Activated B cell treated with CpG ODN at 0.5 μM for 24 hours (primary cell): ENCODE results near the gene LPAR3. TPM values are rescaled to one million over a fixed set of nuclear protein-coding genes. Genes with fewer than 3 reads are reported as not detected.

Experiments
- ATAC-seq: fragments of 200-7000 bp; cut with Tn5 transposase; one replicate; pipeline ENCODE4 v1.10.0; 2021; ENCODE audit warnings: low read depth, mild to moderate bottlenecking, moderate library complexity
- CTCF ChIA-PET: fragments of 350-600 bp; sonication (Branson Sonifier 250); formaldehyde crosslinking; loops from one replicate; lab custom pipeline; 2021; ENCODE audit warnings: antibody characterized with exemption; lab: Charles Lee
- POLR2A ChIA-PET: fragments of 350-600 bp; sonication (Branson Sonifier 250); formaldehyde crosslinking; loops from one replicate; lab custom pipeline; 2021; ENCODE audit warnings: antibody characterized with exemption; lab: Charles Lee
- DNase-seq: peaks from one replicate; pipeline ENCODE4 v3.0.0; 2022
- H3K27ac Mint-ChIP-seq: one replicate; pipeline ENCODE4 v1.8.0; 2020; ENCODE audit warnings: mixed read lengths
- H3K27me3 Mint-ChIP-seq: one replicate; pipeline ENCODE4 v1.8.0; 2021; ENCODE audit warnings: mixed read lengths
- H3K36me3 Mint-ChIP-seq: one replicate; pipeline ENCODE4 v1.8.0; 2021; ENCODE audit warnings: low read depth, mixed read lengths
- H3K4me1 Mint-ChIP-seq: one replicate; pipeline ENCODE4 v1.8.0; 2021; ENCODE audit warnings: mixed read lengths
- H3K4me3 Mint-ChIP-seq: one replicate; pipeline ENCODE4 v1.8.0; 2020; ENCODE audit warnings: mild to moderate bottlenecking, mixed read lengths
- H3K9me3 Mint-ChIP-seq: one replicate; pipeline ENCODE4 v1.8.0; 2020; ENCODE audit warnings: mixed read lengths
- intact Hi-C: fragments of 100-400 bp; cut with micrococcal nuclease; formaldehyde crosslinking; loops from one replicate; pipeline ENCODE4 v1.15.1; 2024
- total RNA-seq: library from RNA; stranded (reverse); gene quantifications from 2 replicates; pipeline ENCODE4 v1.2.3, GENCODE V29; 2022
- TF ChIP-seq, protein P1 (sequence below): fragments of 200-600 bp; IDR thresholded peaks from one replicate; pipeline ENCODE4 v1.8.0; 2022; ENCODE audit warnings: antibody characterized with exemption, mild to moderate bottlenecking

The LPAR3 gene
- total RNA-seq, 1 donor from 2014 or later, result 0.62 TPM

DNA sequence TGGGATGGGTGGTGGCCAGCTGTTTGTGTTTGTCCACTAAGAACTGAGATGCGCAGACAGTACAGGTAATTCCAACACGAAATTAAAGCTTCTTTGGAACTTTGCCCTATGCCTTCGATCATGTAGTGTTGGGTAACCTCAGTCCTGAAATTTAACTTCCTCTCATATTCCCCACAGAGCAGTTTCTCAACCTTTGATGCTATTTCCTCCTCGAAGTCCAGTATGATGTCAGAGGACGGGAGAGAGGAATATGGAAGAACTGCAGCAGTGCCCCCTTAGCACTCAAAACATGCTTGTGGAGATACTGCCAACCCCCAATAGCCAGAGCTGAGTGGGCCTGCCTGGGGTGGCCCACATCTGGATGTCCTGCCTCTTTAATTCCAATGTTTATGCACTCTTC is 3.6 kb downstream of the LPAR3 start:
- Mint-ChIP-seq H3K9me3 (no peaks in the 10 kb centered on the region), H3K4me1 (peaks cover 8% of the 10 kb centered on the region), H3K27me3 (peaks cover 24% of the 10 kb centered on the region), H3K36me3 (no peaks in the 10 kb centered on the region), H3K4me3 (no peak overlapping the region), H3K27ac (no peak overlapping the region)
- ATAC-seq (no peak), DNase-seq (no peak)
- CTCF ChIA-PET, result no interaction called here
- intact Hi-C loops, result no loop called here
- TF ChIP-seq, protein P1, sequence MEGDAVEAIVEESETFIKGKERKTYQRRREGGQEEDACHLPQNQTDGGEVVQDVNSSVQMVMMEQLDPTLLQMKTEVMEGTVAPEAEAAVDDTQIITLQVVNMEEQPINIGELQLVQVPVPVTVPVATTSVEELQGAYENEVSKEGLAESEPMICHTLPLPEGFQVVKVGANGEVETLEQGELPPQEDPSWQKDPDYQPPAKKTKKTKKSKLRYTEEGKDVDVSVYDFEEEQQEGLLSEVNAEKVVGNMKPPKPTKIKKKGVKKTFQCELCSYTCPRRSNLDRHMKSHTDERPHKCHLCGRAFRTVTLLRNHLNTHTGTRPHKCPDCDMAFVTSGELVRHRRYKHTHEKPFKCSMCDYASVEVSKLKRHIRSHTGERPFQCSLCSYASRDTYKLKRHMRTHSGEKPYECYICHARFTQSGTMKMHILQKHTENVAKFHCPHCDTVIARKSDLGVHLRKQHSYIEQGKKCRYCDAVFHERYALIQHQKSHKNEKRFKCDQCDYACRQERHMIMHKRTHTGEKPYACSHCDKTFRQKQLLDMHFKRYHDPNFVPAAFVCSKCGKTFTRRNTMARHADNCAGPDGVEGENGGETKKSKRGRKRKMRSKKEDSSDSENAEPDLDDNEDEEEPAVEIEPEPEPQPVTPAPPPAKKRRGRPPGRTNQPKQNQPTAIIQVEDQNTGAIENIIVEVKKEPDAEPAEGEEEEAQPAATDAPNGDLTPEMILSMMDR, result no peak
- POLR2A ChIA-PET, result no interaction called here

DNA sequence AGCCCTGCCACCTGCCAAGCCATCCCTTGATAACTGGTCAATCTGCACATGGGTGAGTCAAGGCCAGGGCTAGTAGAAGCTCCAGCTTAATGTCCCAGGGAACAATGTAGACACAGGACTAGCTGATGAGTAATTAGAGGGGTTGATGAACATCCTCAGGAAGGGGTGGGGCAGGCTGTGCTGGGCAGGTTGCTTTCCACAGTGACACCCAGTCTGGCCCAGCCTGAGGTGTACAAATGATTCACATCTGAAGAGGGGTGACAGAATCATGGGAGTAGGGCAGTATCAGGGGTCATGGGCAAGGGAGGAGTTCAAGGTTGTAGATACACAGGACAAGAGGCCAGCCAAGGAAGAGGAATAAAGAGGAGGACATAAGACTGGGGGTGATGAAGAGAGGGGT is 4.3 kb downstream of the LPAR3 start:
- CTCF ChIA-PET, result no interaction called here
- Mint-ChIP-seq H3K27me3 (peaks cover 17% of the 10 kb centered on the region), H3K4me1 (peaks cover 6% of the 10 kb centered on the region), H3K4me3 (no peak overlapping the region), H3K27ac (no peak overlapping the region), H3K9me3 (no peaks in the 10 kb centered on the region), H3K36me3 (no peaks in the 10 kb centered on the region)
- POLR2A ChIA-PET, result no interaction called here
- no peak for ATAC-seq
- intact Hi-C loops, result no loop called here
- no peak for DNase-seq
- TF ChIP-seq, protein P1, result no peak

DNA sequence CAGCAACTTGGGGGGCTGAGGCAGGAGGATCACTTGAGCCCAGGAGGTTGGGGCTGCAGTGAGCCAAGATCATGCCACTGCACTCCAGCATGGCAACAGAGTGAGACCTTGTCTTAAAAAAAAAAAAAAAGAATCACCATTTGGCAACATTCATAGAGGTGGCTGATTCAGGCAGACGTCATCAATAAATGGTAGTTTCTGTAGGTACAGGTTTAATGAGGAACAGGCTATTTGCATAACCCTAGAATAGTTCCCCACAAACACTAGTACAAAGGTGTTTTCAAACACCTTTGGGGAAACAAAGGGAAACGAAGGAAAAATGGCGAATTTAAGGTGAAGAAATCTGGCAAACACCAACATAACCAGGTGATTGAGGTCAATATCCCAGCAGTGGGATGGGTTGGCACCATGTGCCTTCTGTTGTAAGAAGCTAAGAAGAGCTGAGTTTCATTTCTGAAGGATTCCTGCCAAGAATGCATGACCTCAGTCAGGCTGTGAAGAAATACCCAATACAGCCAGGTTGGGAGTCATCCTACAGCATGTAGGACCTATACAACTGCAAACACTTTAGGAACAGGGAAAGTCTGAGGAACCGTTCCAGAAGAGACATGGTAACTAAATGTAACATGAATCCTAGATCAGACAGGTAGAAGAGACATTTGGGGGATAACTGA is 5.6 kb downstream of the LPAR3 start:
- POLR2A ChIA-PET, result no interaction called here
- intact Hi-C loops, result no loop called here
- CTCF ChIA-PET, result no interaction called here
- TF ChIP-seq, protein P1, result no peak
- DNase-seq (no peak), ATAC-seq (no peak)
- H3K4me3 Mint-ChIP-seq, result no peak overlapping the region
- no peak overlapping the region for H3K27ac Mint-ChIP-seq
- H3K9me3 Mint-ChIP-seq, result no peaks in the 10 kb centered on the region
- H3K4me1 Mint-ChIP-seq, result peaks cover 2% of the 10 kb centered on the region
- H3K27me3 Mint-ChIP-seq, result peaks cover 14% of the 10 kb centered on the region
- H3K36me3 Mint-ChIP-seq, result no peaks in the 10 kb centered on the region

DNA sequence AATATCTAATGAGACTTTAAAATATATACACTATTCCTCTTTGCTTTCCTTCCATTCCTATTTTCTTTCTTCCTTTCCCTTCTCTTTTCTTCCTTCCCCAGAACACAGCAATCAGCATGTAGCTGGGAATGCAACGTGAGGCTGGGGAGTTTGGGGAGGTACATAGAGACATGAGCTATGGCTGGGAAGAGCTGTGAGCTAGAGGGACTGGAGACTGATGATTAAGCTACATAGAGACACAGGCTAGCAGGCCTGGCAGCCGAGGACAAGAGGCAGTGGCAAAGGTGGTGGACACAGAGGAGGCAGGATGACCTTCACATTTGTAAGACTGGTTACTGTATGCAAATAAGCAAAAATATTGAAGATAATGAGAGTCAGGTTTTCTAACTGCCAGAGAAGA is 7.5 kb downstream of the LPAR3 start:
- ChIA-PET CTCF (no interaction called here), POLR2A (no interaction called here)

DNA sequence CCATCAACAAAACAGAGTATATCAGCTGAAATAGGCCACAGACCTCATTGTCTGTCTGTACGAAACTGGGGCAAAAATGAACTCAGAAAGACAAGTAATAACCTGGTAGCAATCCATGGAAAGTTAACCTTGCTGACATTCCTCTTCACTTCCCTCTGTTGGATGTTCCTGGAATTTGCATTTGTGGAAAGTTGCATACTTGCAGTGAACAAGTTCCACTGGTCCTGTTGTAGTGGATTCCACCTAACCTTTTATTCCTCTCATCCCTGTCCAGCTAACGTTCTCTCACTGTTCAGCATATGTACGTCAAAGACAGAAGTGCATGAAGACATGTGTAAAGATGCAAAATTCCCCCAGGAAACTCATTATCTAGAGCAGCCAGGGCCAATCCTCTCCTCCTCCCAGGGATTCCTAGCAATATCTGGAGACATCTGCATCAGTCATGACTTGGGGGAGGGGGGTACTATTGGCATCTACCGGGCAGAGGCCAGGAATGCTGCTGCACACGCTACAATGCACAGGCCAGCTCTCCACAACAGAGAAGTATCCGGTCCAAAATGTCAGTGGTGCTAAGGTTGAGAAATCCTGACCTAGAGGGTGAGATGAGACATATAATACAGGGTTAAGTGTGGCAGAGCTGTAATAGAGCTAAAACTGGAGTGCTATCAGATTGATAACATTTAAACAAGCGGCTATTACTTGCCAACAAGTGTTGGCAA is 8.2 kb downstream of the LPAR3 start:
- no peak for ATAC-seq
- ChIA-PET POLR2A (no interaction called here), CTCF (no interaction called here)
- Mint-ChIP-seq H3K4me3 (no peak overlapping the region), H3K27ac (no peak overlapping the region), H3K27me3 (peaks cover 3% of the 10 kb centered on the region), H3K9me3 (no peaks in the 10 kb centered on the region), H3K4me1 (no peaks in the 10 kb centered on the region), H3K36me3 (no peaks in the 10 kb centered on the region)
- TF ChIP-seq, protein P1, result no peak
- intact Hi-C loops, result no loop called here
- no peak for DNase-seq

More for the DNA sequence above, 7.5 kb downstream of the LPAR3 start:
- TF ChIP-seq, protein P1, result no peak
- Mint-ChIP-seq H3K9me3 (no peaks in the 10 kb centered on the region), H3K4me3 (no peak overlapping the region), H3K27me3 (peaks cover 3% of the 10 kb centered on the region), H3K4me1 (no peaks in the 10 kb centered on the region), H3K36me3 (no peaks in the 10 kb centered on the region), H3K27ac (no peak overlapping the region)
- ATAC-seq (no peak), DNase-seq (no peak)
- intact Hi-C loops, result no loop called here
